Measurements from ENCODE around the gene SDK1.

SDK1 gene

DNA sequence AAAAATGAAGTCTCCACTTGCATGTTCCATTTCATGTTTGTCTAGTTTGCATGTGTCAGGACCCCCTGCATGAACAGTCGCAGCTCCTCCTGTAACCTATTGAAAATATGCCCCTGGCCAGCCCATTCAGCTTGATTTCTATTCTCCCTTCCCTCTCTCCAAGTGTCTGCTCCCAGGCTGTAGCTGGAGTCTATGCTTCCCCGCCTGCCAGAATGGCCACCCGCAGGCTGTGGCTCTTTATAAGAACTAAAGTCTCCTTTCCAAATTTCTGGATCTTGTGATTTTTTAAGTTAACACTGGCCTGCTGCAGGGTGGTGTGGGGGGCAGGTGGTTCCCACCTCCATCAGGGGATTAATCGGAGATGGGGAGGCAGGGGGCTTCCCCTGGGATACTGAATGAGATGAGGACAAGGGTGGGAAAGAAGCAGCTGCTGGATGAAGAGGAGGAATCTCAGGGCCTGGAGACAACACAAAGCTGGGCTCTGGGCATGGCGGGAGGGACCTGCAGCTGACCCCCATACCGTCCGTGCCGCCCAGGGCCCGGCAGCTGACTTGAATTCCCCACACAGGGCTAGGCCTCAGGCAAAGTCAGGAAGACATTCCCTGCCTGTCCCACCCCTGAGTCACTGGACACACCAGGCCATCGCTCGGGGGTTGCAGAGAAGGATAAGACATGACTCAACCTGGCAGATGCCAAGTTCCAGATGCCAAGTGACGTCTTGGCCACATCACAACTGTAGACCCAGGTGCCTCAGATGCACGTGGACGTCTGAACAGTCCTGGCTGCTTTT is 981.6 kb downstream of the SDK1 start:
- TF ChIP-seq MYC (IDR thresholded peaks at IDR 0.05; ENCODE audit: low read depth, low read length) = no peak
- TF ChIP-seq, protein P1, sequence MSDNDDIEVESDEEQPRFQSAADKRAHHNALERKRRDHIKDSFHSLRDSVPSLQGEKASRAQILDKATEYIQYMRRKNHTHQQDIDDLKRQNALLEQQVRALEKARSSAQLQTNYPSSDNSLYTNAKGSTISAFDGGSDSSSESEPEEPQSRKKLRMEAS (IDR thresholded peaks at IDR 0.05; ENCODE audit: low read depth, low read length) = no peak
- no peak for TF ChIP-seq POLR2A (IDR thresholded peaks at IDR 0.05; ENCODE audit: extremely low read depth, insufficient read length)
- TF ChIP-seq, protein P2, sequence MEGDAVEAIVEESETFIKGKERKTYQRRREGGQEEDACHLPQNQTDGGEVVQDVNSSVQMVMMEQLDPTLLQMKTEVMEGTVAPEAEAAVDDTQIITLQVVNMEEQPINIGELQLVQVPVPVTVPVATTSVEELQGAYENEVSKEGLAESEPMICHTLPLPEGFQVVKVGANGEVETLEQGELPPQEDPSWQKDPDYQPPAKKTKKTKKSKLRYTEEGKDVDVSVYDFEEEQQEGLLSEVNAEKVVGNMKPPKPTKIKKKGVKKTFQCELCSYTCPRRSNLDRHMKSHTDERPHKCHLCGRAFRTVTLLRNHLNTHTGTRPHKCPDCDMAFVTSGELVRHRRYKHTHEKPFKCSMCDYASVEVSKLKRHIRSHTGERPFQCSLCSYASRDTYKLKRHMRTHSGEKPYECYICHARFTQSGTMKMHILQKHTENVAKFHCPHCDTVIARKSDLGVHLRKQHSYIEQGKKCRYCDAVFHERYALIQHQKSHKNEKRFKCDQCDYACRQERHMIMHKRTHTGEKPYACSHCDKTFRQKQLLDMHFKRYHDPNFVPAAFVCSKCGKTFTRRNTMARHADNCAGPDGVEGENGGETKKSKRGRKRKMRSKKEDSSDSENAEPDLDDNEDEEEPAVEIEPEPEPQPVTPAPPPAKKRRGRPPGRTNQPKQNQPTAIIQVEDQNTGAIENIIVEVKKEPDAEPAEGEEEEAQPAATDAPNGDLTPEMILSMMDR (IDR thresholded peaks at IDR 0.05; ENCODE audit: low read depth, low read length) = no peak
- no peak overlapping the region for H3K4me3 ChIP-seq (ENCODE audit: low read depth, low read length)
- DNase-seq (ENCODE audit: low read depth) = no peak

DNA sequence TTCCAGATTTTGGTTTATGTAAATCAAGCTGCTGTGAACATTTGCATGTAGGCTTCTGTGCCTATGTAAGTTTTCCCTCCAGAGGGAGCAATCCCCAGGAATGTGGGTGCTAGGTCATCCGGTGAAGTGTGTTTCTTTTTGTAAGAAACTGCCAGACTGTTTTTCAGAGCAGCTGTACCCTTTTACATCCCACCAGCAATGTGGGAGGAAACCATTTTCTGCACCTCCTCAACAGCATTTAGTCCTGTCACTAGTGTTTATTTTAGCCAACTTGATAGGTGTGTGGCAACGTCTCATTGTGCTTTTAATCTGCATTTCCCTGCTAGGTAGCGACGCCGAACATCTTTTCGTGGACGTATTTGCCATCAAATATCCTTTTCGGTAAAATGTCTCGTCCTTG is 985.3 kb downstream of the SDK1 start:
- no peak overlapping the region for H3K4me3 ChIP-seq (ENCODE audit: low read depth, low read length)
- no peak for DNase-seq (ENCODE audit: low read depth)
- TF ChIP-seq MYC (IDR thresholded peaks at IDR 0.05; ENCODE audit: low read depth, low read length) = no peak
- TF ChIP-seq, protein P2 (IDR thresholded peaks at IDR 0.05; ENCODE audit: low read depth, low read length) = no peak
- TF ChIP-seq POLR2A (IDR thresholded peaks at IDR 0.05; ENCODE audit: extremely low read depth, insufficient read length) = no peak
- TF ChIP-seq, protein P1 (IDR thresholded peaks at IDR 0.05; ENCODE audit: low read depth, low read length) = no peak

DNA sequence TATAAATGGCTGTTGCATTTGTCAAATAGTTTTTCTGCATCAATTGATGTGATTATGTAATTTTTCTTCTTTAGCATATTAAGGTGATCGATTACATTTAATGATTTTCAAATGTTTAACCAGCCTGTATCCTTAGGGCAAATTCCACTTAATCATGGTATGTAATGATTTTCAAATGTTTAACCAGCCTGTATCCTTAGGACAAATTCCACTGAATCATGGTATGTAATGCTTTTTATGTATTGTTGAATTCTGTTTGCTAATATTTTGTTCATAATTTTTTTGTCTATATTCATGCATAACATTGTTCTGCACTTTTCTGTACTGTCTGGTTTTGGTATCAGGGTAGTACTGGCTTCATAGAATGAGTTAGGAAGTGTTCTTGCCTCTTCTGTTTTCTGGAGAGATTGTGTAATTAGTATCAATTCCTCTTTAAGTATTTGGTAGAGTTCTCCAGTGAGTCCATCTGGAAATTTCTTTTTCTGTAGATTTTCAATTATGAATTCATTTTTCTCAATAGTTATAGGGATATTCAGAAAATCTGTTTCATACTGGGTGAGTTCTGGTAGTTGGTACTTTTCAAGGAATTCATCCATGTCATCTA is 987.8 kb downstream of the SDK1 start:
- TF ChIP-seq MYC (IDR thresholded peaks at IDR 0.05; ENCODE audit: low read depth, low read length) (no peak), POLR2A (IDR thresholded peaks at IDR 0.05; ENCODE audit: extremely low read depth, insufficient read length) (no peak)
- TF ChIP-seq, protein P1 (IDR thresholded peaks at IDR 0.05; ENCODE audit: low read depth, low read length) = no peak
- TF ChIP-seq, protein P2 (IDR thresholded peaks at IDR 0.05; ENCODE audit: low read depth, low read length) = no peak
- no peak for DNase-seq (ENCODE audit: low read depth)
- H3K4me3 ChIP-seq (ENCODE audit: low read depth, low read length) = no peak overlapping the region

DNA sequence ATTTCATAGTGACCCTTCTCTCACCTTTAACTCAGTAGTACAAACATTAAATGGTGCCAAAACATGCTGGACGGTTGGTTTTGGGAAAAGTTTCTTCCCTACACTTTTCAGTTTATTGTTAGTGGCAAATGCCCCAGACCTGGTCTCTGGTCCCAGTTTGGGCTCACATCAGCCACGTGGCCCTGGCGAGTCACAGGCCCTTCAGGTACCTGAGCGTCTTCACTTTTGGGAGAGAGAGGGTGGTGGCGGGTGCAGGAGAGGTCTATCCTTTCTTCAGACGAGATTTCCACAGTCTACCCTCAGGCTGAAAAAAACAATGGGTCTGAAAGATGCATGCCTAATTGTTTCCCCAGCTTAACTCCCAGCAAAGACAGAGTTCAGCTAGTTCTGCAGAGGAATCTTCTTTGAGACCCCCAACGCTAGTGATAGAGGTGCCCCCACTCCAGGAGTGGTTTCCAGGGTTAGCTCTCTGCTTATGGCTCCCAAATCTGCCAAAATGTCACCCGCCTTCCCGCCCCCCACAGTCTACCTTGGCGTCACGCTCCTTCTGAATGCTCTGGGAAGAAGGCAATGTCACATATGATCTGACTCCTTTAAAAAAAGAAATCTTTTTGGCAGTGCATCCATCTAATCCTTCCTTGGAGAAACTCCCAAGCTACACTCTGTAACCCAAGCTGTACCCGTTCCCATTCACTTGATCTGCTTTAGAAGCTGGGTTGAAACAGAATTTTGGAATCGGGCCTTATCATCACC is 996.3 kb downstream of the SDK1 start:
- no peak for DNase-seq (ENCODE audit: low read depth)
- TF ChIP-seq, protein P1 (IDR thresholded peaks at IDR 0.05; ENCODE audit: low read depth, low read length) = no peak
- TF ChIP-seq MYC (IDR thresholded peaks at IDR 0.05; ENCODE audit: low read depth, low read length) (no peak), POLR2A (IDR thresholded peaks at IDR 0.05; ENCODE audit: extremely low read depth, insufficient read length) (no peak)
- TF ChIP-seq, protein P2 (IDR thresholded peaks at IDR 0.05; ENCODE audit: low read depth, low read length) = no peak
- H3K4me3 ChIP-seq (ENCODE audit: low read depth, low read length) = no peak overlapping the region

DNA sequence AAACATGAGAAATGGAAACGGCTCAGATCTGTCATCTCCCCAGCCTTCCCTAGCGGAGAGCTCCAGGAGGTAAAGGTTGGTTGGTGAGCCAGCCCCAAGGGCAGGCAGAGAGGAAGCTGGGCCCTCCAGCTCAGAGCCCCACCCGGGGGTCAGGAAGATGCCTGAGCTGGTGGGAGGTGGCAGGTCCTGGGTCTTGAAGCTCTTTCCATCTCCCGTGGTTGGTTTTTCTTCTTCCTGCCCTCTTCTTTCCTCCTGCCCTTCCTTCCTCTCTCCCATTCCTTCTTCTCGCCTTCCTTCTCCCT is 996.8 kb downstream of the SDK1 start:
- TF ChIP-seq MYC (IDR thresholded peaks at IDR 0.05; ENCODE audit: low read depth, low read length) (no peak), POLR2A (IDR thresholded peaks at IDR 0.05; ENCODE audit: extremely low read depth, insufficient read length) (no peak)
- TF ChIP-seq, protein P2 (IDR thresholded peaks at IDR 0.05; ENCODE audit: low read depth, low read length) = no peak
- TF ChIP-seq, protein P1 (IDR thresholded peaks at IDR 0.05; ENCODE audit: low read depth, low read length) = no peak
- H3K4me3 ChIP-seq (ENCODE audit: low read depth, low read length) = no peak overlapping the region
- DNase-seq (ENCODE audit: low read depth) = no peak

Data from NB4 (cell line).